Measurements from ENCODE around the gene TTC27.

DNA sequence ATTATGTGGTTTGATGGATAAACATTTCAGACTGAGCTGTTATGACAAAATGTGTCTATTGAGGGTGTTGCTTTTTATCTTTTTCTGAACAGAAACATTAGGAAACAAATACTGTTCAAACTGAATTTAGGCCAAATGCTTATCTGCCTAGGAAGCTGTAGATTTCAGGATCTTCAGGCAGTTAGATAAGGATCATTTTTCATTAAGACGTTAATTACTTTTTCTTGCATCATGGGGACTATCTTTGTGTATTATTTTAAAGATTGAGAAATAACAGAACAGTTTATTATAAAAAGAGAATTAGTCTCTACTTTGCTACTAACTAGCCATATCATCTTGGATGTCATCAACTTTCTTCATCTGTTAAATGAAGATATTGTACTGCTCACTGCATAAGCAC is 107.5 kb downstream of the TTC27 start:
- TF ChIP-seq, protein P1, sequence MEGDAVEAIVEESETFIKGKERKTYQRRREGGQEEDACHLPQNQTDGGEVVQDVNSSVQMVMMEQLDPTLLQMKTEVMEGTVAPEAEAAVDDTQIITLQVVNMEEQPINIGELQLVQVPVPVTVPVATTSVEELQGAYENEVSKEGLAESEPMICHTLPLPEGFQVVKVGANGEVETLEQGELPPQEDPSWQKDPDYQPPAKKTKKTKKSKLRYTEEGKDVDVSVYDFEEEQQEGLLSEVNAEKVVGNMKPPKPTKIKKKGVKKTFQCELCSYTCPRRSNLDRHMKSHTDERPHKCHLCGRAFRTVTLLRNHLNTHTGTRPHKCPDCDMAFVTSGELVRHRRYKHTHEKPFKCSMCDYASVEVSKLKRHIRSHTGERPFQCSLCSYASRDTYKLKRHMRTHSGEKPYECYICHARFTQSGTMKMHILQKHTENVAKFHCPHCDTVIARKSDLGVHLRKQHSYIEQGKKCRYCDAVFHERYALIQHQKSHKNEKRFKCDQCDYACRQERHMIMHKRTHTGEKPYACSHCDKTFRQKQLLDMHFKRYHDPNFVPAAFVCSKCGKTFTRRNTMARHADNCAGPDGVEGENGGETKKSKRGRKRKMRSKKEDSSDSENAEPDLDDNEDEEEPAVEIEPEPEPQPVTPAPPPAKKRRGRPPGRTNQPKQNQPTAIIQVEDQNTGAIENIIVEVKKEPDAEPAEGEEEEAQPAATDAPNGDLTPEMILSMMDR (IDR thresholded peaks at IDR 0.05), result no peak
- no peak for TF ChIP-seq POLR2A (IDR thresholded peaks at IDR 0.05)

Data from right lobe of liver (tissue), 4 donors.